Activated naive CD4-positive, alpha-beta T cell treated with anti-CD3 and anti-CD28 coated beads, Interleukin-2, amount 50 U/mL, for 24 hours (primary cell): ENCODE data around the gene MAST4.

ENCODE experiments used
- H3K27ac Mint-ChIP-seq: one replicate; pipeline ENCODE4 v1.8.0; 2021; ENCODE audit warnings: mild to moderate bottlenecking, mixed read lengths
- H3K27me3 Mint-ChIP-seq: one replicate; pipeline ENCODE4 v1.8.0; 2021; ENCODE audit warnings: mixed read lengths
- H3K36me3 Mint-ChIP-seq: one replicate; pipeline ENCODE4 v1.8.0; 2021; ENCODE audit warnings: mixed read lengths
- H3K4me1 Mint-ChIP-seq: one replicate; pipeline ENCODE4 v1.8.0; 2021; ENCODE audit warnings: mixed read lengths
- H3K4me3 Mint-ChIP-seq: one replicate; pipeline ENCODE4 v1.8.0; 2021; ENCODE audit warnings: mild to moderate bottlenecking, mixed read lengths
- H3K9me3 Mint-ChIP-seq: one replicate; pipeline ENCODE4 v1.8.0; 2021; ENCODE audit warnings: mixed read lengths

Gene MAST4

DNA sequence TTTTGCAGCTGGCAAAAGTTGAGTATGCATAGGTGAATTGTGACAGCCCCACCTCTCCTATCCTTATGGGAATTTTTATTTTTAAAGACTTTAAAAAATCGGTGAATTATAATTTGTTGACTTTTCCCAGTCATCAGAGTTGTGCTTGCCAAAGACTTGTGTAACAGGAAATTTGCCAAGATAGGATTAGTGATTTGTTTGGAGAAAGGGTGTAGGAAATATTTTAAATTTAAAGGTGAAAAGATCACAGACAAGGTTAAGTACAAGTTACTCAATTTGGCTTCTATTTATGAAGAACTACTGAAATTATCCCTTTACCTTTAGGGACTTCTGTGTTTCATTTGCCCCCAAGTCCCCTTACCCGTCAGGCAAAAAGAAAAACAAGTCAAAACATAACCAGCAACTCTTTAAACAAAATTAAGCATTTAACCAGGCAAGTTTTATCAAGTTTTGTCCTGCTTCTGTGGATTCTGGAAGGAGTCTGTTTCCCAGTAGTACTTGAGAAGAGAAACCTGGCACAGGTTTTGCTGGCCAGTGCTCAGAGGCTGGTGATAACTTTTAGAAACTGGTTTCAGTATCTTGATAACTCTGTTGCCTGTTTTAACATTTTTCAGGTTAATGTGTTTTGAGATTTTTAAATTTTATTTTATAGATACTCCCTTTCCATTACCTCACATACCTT lies 285.4 kb downstream of the MAST4 start:
- Mint-ChIP-seq H3K9me3 (no peaks in the 10 kb centered on the region), H3K36me3 (no peaks in the 10 kb centered on the region), H3K4me3 (no peak overlapping the region), H3K27me3 (no peaks in the 10 kb centered on the region), H3K4me1 (no peaks in the 10 kb centered on the region), H3K27ac (no peak overlapping the region)

DNA sequence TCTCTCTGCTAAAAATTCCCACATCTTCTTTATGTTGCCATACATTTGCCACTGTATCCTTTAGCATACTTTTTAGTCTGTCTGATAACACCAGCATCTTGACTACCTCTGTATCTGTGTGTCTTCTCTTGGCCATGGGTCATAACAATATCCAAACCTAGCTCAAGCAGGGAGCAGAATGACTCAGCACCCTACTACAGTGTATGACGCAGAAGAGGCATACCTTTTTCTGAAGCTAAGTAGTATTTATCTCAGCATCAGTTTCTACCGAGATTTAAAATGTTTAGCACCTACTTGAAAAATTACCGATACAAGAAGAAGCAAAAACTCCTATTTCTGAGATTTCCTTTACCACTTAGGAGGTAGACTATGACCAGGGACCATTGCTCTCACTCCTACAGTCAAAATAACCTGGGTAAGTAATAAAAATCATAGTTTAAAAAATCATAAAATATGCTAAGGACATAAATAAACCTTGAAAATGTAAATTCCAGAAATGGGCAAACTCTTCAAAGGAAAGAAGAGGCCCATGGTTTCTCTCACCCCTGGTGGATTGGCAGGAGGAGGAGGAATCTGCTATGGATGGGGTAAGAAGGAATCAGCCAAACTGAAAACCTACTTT lies 286.5 kb downstream of the MAST4 start:
- Mint-ChIP-seq H3K4me1 (no peaks in the 10 kb centered on the region), H3K4me3 (no peak overlapping the region), H3K36me3 (no peaks in the 10 kb centered on the region), H3K9me3 (no peaks in the 10 kb centered on the region), H3K27ac (no peak overlapping the region), H3K27me3 (no peaks in the 10 kb centered on the region)

DNA sequence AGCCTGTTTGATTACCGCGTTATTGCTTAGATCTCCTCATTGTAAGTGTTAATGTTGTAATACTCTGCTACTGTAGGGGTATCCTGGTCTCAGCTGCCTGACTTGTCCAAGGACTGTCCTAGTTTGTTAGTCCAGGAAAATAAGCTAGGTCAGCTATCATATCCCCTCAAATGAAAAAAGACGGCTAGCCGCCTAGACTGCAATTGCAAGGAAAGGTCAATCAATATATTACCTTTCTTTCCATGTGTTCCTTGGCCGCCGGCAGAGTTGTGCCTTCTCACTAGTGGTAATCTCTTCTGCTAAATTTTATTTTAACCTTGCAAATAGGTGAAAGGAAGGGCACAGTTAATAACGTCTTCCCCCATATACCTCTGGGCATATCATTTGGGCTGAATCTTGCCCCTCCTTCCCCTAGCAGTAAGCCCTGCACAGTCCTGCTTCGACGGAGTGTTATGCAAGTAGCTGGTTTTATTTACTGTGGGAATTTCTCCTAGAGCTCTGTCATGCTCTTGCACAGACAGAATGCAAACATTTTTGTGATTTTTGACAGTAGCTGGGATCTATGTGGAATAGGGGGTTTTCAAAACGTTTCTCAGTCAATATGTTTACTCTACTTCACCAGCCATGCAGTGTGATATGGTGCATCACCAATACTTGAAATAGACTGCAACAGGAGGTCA lies 288.5 kb downstream of the MAST4 start:
- Mint-ChIP-seq H3K9me3 (no peaks in the 10 kb centered on the region), H3K27me3 (no peaks in the 10 kb centered on the region), H3K27ac (no peak overlapping the region), H3K36me3 (no peaks in the 10 kb centered on the region), H3K4me3 (no peak overlapping the region), H3K4me1 (no peaks in the 10 kb centered on the region)

DNA sequence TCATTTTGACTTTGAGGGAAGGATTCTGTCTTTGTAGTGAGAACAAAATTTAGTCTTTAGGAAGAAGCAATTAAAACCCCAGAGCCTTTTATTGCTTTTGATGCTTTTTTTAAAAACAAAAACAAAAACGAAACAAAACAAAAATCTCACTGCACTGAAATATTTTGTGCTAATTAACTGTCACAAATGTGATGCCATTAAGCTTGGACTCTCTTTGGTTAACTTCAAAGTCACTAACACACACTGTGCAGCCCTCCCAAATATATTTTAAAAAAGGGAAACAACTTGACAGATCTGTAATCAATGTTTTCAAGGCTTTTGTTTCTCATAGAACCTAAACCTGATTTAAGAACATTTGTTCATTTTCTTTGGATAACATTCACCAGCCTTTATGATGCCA lies 290.7 kb downstream of the MAST4 start:
- no peaks in the 10 kb centered on the region for H3K9me3 Mint-ChIP-seq
- H3K36me3 Mint-ChIP-seq = no peaks in the 10 kb centered on the region
- H3K27me3 Mint-ChIP-seq = peaks cover 4% of the 10 kb centered on the region
- H3K27ac Mint-ChIP-seq = no peak overlapping the region
- H3K4me1 Mint-ChIP-seq = no peaks in the 10 kb centered on the region
- no peak overlapping the region for H3K4me3 Mint-ChIP-seq

DNA sequence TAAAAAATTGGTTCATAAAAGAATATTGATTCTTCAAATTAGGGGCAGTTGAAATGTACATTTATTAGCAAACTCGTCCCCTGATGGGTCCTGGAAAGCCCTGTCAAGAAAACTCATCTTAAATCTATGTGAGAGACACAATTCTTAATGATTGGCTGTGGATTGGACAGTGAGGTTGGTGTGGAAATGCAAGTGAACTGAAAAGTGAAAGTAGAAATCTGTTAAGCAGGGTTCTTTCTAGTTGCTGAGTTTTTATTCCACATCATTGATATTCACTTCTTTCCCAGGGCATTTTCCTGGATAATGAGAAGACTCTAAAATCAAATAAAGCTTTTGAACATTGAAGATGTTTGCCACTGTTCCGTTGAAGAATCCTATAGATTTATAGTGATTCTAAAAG lies 292.4 kb downstream of the MAST4 start:
- Mint-ChIP-seq H3K4me1 (no peaks in the 10 kb centered on the region), H3K9me3 (no peaks in the 10 kb centered on the region), H3K27ac (no peak overlapping the region), H3K4me3 (no peak overlapping the region), H3K27me3 (peaks cover 6% of the 10 kb centered on the region), H3K36me3 (no peaks in the 10 kb centered on the region)

DNA sequence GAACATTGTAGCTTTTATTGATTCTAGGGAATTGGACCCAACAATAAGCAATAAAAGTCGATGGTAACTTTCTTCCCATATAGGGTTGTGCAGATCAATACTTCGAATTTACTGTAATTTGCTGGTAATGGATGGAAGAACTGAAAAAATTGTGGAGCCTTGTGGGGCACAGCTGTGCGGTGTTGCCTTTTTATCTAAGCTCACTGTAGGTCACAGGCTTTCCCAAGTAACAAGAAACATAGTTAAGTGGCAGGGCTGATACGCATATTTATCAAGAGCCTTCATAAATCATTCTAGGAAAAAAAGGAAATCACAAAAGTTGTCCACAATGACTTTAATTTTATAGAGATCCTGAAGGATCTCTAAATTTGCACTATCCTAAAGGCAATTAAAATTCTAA lies 292.9 kb downstream of the MAST4 start:
- H3K4me1 Mint-ChIP-seq = no peaks in the 10 kb centered on the region
- H3K9me3 Mint-ChIP-seq = no peaks in the 10 kb centered on the region
- H3K36me3 Mint-ChIP-seq = no peaks in the 10 kb centered on the region
- H3K4me3 Mint-ChIP-seq = no peak overlapping the region
- no peak overlapping the region for H3K27ac Mint-ChIP-seq
- peaks cover 9% of the 10 kb centered on the region for H3K27me3 Mint-ChIP-seq

DNA sequence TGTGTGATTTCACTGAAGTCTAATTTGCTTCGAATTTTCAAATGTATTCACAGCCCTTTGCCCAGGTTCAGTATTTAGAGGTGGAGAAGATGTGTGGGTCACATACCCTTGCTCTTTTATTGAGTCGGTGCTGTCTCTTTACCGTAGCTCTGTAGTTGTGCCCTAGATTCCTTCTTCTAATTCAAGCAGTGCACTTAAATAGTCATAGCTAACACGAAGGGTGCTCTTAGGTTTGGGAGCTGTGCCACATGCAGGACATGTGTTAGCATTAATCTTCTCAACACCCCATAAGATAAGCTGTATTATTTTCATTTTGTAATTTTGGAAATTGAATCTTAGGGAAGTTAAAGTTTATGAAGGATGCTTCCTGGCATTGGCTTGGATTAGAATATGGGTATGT lies 293.3 kb downstream of the MAST4 start:
- no peak overlapping the region for H3K27ac Mint-ChIP-seq
- no peaks in the 10 kb centered on the region for H3K9me3 Mint-ChIP-seq
- H3K27me3 Mint-ChIP-seq = peaks cover 9% of the 10 kb centered on the region
- H3K4me1 Mint-ChIP-seq = no peaks in the 10 kb centered on the region
- no peaks in the 10 kb centered on the region for H3K36me3 Mint-ChIP-seq
- no peak overlapping the region for H3K4me3 Mint-ChIP-seq

DNA sequence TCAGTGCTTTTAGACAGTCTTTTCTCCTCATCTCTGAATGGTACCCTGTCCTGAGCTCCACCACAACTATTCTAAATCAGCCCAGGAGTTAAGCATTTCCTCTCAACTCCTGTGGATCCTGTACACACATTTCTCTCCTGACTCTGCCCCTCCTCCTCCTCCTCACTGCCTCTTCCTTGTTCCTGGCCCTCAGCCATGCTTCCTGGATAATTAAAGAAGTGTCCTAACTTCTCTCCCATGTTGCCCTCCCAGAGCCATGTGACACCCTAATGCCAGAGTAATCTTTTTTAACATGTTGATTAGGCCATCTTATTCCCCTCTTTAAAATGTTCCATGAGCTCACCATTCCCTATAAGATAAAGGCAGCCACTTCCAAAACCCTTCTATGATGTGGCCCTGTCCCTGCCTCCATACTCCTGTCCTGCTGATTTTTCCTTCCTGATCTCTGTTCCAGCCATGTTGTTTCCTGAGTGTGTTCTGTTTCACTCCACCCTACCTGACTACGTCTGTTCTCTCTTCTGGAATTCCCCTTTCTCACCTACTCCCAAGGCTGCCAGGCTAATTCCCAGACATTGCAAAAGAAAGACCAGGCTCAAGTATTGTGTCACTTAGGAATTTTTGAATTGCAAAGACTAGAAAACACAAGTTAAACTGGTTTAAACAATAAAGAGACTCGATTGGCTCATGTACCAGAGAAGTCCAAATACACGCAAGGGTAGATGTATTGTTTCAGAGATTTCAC lies 295.2 kb downstream of the MAST4 start:
- Mint-ChIP-seq H3K36me3 (no peaks in the 10 kb centered on the region), H3K9me3 (no peaks in the 10 kb centered on the region), H3K4me3 (no peak overlapping the region), H3K27me3 (peaks cover 15% of the 10 kb centered on the region), H3K27ac (no peak overlapping the region), H3K4me1 (no peaks in the 10 kb centered on the region)

DNA sequence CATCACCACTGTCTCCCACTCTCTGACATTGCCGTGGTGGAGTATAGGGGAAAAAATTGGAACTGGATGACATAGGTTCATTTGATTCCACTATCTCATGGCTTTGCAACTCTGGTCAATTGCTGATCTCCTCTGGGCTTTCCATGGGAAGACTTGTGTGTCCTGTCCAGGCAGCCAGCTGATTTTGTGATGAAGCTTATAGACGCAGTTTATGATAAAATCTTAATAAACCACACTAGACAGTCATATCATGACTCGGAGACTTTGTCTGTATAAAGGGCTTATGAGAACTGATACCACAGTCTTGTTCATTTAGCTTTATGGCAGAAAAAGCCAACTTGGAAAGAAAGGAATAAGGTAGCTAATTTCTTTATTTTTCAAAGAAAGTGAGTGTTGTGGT lies 296.5 kb downstream of the MAST4 start:
- no peaks in the 10 kb centered on the region for H3K9me3 Mint-ChIP-seq
- no peaks in the 10 kb centered on the region for H3K4me1 Mint-ChIP-seq
- peaks cover 17% of the 10 kb centered on the region for H3K27me3 Mint-ChIP-seq
- no peak overlapping the region for H3K4me3 Mint-ChIP-seq
- no peak overlapping the region for H3K27ac Mint-ChIP-seq
- no peaks in the 10 kb centered on the region for H3K36me3 Mint-ChIP-seq

DNA sequence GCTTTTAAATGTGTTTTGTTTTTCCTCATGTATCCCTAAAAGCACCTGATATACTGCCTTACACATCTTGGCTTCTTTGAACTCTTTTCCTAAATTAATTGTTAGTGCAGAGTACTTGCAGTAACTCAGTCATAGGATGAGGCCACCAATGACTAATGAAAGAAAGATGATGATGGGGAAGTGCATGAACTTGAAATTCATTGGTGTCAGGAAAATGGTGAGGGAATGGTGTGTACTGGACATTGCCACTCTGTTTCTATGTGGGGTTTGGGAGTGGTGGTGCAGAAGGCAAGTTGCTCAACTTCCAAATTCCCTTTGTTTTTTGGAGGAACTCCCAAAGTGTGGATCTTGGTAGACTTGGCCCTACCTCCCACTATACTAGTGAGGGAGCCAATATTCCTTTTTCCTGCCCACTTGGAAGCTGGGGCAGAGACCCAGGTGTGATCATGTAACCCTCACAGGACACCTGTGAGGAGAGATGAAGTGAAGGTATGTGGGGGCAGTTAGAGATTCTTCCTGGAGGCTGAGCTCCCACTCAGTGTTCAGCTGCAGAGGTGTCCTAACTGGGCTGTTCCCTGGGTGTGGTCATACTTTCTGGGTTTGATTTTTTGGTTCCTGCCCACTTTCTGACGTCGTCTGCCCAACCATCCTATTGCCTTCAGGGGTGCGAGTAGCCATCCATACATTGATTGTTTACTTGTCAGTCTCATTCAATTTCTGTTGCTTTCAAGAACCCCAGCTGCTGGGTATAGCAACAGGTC lies 298.5 kb downstream of the MAST4 start:
- H3K9me3 Mint-ChIP-seq = no peaks in the 10 kb centered on the region
- no peaks in the 10 kb centered on the region for H3K36me3 Mint-ChIP-seq
- H3K4me1 Mint-ChIP-seq = no peaks in the 10 kb centered on the region
- no peak overlapping the region for H3K4me3 Mint-ChIP-seq
- H3K27me3 Mint-ChIP-seq = peaks cover 22% of the 10 kb centered on the region
- H3K27ac Mint-ChIP-seq = no peak overlapping the region

DNA sequence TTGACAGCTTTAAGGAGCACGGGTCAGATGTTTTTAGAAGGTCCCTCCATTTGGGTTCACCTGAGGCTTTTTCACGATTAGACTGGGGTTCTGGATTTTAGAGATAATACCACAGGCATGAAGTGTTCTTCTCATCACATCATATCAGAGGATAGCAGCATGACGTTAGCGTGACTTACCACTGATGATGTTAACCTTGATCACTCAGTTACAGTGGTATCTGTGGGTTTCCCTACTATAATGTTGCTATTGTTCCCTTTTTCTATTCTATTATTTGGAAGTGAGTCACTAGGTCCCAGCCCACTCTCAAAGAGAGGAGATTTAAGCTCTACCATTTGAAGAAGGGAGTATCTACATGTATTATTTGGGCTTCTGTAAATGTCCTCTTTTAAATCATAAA lies 300.0 kb downstream of the MAST4 start:
- H3K36me3 Mint-ChIP-seq = no peaks in the 10 kb centered on the region
- H3K9me3 Mint-ChIP-seq = no peaks in the 10 kb centered on the region
- no peak overlapping the region for H3K4me3 Mint-ChIP-seq
- no peak overlapping the region for H3K27ac Mint-ChIP-seq
- peaks cover 23% of the 10 kb centered on the region for H3K27me3 Mint-ChIP-seq
- H3K4me1 Mint-ChIP-seq = no peaks in the 10 kb centered on the region

DNA sequence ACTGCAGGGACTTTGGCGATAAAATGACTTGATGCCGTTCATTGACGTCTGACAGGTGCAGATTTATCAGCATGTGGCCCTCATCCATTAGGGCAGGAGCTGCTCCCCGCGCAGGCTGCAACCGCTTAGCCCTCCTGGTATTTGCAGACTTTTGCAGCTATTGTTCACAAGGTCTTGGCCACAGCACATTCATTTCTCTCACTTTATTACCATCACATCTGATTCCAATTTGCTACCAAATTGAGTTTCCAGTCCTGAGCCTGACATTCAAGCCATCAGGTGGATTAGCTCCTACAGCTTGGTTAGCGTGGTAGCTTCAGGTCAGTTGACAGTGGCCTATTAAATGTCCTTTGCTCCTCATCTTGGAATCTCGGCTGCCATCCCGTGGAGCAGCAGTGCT lies 301.2 kb downstream of the MAST4 start:
- Mint-ChIP-seq H3K4me3 (no peak overlapping the region), H3K27ac (no peak overlapping the region), H3K9me3 (no peaks in the 10 kb centered on the region), H3K36me3 (no peaks in the 10 kb centered on the region), H3K27me3 (peaks cover 21% of the 10 kb centered on the region), H3K4me1 (no peaks in the 10 kb centered on the region)

DNA sequence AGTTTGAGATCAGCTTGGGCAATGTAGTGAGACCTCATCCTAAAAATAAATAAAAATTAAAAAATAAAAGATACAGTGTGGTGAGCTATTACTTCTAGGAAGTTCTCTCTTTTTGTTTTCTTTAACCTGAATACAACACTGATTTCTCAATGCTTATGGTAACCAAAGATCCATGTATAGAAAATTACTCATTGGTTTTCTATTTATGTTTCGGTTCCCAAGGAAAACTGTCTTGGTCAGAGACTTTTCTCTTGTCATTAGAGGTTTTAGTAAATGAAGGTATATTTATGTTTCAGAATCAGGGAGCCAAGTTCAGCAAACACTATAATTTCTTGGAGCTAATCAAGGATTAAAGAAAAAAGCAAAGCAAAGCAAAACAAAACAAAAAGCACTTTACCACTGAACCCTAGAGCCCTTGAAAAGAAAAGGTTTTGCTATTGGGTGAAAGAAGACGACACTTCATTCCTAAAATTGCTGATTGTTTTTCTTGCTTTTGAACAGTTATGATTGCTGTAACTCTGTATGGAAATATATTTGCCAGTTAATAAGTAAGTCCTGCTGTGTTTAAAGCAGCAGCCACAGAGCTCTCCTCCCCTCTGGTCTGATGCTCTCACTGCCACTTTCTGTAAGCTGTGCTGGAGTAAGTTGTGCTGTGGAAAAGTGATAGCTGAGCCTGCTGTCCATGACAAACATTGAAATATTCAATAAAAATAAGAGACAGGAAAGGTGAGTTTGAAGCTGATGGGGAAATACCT lies 302.2 kb downstream of the MAST4 start:
- Mint-ChIP-seq H3K4me1 (no peaks in the 10 kb centered on the region), H3K36me3 (no peaks in the 10 kb centered on the region), H3K9me3 (no peaks in the 10 kb centered on the region), H3K27me3 (peaks cover 21% of the 10 kb centered on the region), H3K27ac (no peak overlapping the region), H3K4me3 (no peak overlapping the region)

DNA sequence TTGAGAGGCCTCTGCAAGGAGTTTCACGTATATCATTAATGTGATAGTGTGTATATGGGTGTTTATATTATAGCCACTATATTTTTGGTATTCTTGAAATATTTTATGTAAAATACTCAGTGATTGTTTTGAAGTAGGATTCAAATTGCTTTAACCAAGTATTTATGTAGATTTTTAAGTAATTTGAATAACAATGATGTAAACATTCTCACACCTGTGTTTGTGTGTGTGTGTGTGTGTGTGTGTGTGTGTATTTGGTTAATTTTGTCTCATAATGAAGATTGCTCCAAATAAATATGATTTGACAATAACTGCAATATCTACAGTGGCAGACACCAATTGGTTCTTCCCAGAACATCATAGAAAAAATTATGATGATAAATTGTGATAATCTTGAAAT lies 307.0 kb downstream of the MAST4 start:
- Mint-ChIP-seq H3K4me1 (no peaks in the 10 kb centered on the region), H3K4me3 (no peak overlapping the region), H3K9me3 (no peaks in the 10 kb centered on the region), H3K27ac (no peak overlapping the region), H3K27me3 (peaks cover 7% of the 10 kb centered on the region), H3K36me3 (no peaks in the 10 kb centered on the region)

DNA sequence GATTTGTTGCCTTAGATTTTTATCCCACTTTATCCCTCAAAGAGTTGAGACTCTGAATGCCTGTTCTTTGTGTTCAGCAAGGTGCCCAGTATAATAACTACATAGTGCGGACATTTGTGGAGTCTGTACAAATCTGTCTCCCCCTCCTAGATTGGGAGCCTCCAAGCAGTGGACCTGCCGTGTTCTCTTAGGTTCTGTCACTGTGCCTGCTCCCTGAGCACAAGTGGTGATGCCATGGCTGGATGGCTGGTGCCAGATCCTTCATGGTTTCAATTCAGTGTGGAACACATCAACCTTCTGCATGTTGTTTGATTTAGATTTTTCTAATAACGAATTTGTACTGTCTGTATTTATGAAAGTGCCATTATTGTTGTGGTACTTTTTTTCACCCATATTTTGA lies 307.5 kb downstream of the MAST4 start:
- Mint-ChIP-seq H3K36me3 (no peaks in the 10 kb centered on the region), H3K27ac (no peak overlapping the region), H3K4me3 (no peak overlapping the region), H3K4me1 (no peaks in the 10 kb centered on the region), H3K9me3 (no peaks in the 10 kb centered on the region), H3K27me3 (peaks cover 6% of the 10 kb centered on the region)
